HG03354 (cell line): ENCODE data around the gene DUT.
"Not testable (repeated sequence)": the region's sequence is repeated elsewhere in the genome, so short reads cannot be mapped to it uniquely, and the experiment has no call there.

Experiments used
- ATAC-seq: cut with Tn5 transposase; IDR thresholded peaks from one replicate; pipeline ENCODE4 v1.9.1; 2021; ENCODE audit warnings: mild to moderate bottlenecking; ENCODE audit not compliant: unreplicated experiment, poor library complexity, severe bottlenecking

The DUT gene

DNA sequence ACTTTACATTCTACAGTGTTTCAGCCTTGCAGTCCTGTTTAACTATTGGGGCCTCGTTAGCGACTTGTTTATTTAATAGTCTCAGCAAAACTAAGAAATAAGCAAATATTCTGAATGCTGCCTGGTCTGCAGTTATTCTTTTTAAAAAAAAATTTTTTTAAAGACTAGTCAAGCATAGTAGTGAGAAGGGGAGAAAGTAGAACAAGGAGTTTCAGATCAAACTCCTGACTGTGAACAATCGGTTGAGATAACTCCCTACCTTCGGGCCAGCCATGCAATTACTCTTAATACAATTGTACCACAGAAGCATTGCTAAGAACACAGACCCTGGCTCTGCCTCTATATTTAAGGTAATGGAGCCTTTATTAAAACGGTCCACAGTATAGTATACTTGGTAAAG, 5.8 kb upstream of the DUT start:
- ATAC-seq, result no peak

DNA sequence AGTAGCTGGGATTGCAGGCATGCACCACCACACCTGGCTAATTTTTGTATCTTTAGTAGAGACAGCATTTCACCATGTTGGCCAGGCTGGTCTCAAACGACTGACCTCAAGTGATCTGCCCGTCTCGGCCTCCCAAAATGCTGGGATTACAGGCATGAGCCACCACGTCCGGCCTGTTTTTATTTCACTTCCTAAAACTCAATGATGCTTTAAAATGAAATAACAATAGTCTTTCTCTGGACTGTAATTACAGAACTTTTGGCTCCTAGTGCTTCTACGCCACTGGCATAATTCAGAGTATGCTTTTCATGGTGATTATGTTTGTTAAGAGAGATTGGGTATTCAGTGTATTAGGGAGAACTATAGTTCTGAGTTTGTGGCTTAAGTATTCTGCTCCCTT, 5.0 kb upstream of the DUT start:
- not testable (repeated sequence) for ATAC-seq

DNA sequence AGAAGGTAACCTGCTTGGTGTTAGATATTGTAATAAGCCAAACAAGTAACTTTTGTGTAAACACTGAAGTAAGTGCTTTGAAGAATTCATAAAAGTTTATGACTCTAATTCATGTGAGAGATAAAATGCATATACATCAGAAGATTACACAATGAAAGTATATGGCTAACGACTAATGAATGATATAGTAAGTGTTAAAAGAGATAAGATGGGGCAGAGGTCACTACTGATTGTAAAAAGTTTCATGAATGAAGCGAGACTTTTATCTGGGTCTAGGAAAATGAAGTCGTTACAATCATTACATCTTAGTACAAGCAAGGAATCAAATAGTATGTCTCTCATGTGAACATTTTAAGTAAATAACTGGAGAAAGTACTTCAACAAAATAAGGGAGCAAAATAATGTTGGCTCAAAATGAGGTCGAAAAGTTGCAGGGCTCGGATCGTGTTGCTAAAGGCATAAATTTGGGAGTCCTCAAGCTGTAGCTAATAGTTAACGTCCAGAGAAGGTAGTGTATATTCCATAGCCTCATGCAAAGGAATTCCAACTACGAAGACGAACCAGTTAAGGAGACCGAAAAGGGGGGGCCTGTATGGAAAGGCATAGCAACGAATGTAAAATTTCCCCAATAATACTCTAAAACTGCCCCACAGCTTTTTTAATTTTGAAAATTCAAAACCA, 984 bp upstream of the DUT start:
- ATAC-seq, result no peak

DNA sequence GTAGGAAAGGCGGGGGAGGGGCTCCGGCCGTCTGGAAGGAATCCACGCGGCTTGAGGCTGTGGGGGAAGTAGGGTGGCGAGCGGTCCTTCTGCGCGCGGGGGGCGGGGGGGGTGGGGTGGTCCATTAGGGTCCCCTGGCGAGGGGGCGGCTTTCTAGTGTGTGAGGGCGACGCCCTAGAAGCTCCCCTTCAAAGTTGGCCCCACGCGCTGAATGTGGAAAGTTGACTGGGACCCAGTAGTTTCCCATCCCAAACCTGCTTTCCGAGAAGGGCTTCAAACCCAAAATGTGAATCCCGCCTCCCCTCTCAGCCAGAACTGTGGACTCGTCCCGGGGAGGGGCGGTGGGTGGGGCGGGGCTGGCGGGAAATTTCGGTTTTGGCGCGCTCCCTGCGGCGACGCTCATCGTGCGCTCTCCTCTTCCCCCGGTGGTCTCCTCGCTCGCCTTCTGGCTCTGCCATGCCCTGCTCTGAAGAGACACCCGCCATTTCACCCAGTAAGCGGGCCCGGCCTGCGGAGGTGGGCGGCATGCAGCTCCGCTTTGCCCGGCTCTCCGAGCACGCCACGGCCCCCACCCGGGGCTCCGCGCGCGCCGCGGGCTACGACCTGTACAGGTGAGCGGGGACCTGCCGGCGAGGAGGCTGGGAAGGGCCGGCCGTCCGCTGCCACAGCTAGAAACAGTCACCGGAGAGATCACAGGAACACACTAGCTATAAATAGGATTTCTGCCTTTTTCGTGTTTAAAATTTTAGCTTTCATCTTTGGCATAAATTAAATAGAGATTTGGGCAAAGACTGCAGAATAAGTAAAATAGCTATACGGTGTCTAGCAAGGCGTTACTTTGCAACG, 790 bp downstream of the DUT start:
- ATAC-seq, result peak; percentile 62

DNA sequence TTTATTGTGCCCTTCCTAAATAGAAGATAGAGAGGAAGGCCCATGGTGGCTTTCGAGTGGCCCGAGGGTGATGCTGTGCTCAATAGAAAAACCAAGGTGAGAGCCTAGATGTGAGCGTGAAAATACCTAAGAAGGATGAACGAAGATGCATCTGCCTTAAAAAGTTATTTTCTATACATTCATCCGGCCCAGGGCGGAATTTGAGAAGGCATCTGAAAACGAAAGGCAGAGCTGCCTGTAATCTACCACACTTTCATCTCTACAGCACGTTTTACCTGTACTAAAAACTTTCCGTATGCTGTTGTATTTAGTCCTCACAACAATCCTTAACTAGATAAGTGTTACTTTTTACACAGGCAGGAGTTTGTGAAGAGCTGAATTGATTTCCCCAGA, 1.4 kb downstream of the DUT start:
- ATAC-seq, result no peak

- no peak for ATAC-seq
Measured at GRCh38 chr15:48333540-48333939, 2.3 kb downstream of the DUT start.

DNA sequence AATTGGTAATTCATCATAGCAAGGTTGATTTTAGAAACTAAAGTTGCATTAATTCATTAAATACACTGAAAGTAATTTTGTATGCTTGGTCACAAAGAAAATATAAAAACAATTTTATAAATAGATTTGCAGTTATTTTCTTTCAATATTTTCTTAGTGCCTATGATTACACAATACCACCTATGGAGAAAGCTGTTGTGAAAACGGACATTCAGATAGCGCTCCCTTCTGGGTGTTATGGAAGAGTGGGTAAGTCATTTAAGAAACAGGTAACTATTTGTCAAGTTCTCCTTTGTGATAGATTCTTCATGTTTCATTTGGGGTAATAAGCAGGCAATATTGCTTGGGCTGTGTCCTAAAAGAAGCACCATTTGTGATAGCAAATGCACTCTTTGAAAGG, 3.0 kb downstream of the DUT start:
- no peak for ATAC-seq

GRCh38 chr15:48336940-48337339, 5.7 kb downstream of the DUT start:
- no peak for ATAC-seq

- no peak for ATAC-seq
Measured at GRCh38 chr15:48337607-48338006, 6.4 kb downstream of the DUT start.

GRCh38 chr15:48340111-48340510, 8.9 kb downstream of the DUT start:
- no peak for ATAC-seq

DNA sequence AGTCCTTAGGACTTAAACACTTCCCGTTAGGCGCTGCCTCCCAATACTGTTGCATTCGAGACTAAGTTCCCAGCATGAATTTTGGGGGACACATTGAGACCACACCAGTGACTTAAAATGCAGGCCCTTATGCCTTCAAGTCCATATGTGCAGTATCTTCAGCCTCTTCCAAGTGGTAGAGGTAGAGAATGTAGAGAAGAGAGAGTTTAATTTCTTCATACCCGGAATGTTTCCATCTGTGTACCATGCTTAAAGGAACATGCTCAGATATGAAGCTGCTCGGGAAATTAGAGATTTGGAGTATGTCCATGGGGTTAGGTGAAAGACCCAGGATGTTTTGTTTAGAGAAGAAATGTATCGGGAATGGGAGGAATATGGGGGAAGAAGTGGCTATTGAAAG, 12.6 kb downstream of the DUT start:
- ATAC-seq, result no peak

- no peak for ATAC-seq
Measured at GRCh38 chr15:48345516-48345915, 14.3 kb downstream of the DUT start.

DNA sequence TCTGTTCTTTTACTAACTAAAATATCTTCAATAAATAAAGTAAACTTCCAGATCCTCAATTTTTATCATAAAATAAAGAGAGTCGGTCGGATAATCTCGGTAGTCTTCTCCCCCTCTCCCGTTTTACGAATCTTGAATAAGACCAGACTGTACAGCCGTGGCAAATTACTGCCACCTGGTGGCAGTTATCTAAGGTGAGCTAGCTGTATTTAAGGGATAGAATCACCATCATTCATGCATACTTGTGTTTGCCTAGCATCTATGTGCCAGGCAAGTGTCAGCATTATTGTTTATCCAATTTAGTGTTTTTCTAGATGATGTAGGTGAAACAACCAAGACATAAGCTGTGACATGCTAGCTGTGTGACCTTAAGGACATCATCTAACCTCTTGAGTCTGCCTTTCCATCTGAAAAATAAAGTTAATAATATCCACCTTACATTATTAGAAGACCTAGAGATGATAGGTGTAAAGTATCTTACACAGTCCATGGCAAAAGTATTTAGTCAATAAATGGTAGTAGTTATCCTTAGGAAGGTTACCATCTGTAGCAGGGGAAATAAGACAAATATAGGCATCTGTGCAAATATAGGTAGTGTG, 21.3 kb downstream of the DUT start:
- ATAC-seq, result peak; percentile 73

DNA sequence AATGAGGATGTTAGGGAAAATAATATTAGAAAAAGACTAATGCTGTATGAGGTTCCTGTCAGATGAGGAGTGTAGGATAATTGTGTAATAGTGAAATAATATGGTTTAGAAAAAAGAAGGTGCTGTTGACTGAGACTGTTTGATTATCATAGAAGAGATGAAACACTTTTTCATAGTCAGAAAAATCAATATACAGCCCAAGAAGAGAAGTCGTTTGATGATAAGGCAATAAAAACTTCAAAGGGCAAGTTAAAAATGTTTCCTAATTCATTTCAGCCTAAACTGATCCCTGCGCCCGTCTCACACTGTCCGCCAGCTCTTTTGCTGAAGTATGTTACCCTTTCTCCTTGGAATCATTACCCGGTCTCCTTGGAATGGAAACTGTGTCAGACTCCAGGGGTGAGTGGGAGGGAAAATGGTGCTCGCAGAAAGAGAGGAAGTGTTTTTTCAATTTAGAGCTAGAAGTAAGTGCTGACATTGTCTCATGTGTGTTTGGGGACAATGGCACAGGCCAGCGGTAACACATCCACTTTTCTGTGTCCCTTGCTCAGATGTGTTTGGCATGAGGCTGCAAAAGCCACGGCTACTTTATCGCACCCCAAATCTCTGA, 23.6 kb downstream of the DUT start:
- ATAC-seq, result no peak

- peak; percentile 70 for ATAC-seq
Measured at GRCh38 chr15:48355377-48355776, 24.1 kb downstream of the DUT start.

DNA sequence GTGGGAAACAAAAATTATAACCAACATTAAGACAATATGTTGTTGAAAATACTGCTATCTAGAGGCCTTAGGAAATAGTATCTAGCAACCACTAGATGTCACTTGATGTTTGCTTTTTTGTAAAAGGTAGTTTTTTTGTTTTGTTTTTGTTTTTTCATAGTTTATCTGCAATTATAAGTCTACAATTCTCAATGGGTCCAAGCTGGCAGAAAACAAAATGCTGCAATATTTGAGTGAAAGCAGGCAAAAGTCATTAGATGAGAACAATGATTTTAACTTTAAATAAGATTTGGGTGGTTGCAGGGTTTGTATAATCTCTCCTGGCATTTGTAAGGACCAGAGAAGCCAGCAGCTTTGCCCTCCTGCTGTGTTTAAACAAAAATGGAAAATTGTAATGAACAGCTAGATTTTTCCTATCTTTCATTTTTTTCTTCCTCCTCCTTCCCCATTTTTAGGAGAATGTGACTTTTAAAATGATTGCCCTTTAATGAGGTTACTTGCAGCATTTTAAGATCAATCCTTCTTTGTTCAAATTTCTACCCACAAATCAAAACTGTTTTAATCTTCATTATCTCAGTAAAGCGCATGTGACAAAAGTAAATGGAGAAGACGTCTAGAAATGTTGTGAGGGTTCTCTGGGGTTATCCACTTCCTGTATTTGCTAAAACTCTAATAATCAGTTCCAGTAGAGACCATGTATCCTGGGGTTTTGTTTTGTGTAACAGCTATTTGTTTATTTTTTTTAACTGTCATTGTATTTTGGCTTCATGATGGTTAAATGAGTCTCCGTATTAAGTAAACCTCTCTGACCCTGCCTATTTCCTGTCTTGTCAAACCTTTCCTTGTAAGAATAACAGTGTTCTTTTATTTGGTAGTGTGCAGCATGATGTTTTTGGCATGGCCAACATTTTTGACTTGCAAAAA, 27.3 kb downstream of the DUT start:
- peak; percentile 43 for ATAC-seq

DNA sequence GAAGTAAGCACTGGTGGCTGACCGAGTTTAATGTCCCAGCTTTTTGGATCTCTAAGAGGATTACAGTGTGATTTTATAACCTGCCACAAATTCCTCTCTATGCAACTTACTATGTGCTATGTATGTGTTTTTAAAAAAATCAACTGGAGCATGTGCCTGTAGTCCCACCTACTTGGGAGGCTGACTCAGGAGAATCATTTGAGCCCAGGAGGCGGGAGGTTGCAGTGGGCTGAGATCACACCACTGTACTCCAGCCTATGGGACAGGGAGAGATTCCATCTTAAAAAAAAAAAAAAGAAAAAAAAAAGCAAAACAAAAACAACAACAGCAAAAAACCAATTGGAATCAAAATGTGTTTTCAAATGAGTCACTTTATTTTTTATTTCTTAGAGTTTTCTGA, 29.6 kb downstream of the DUT start:
- no peak for ATAC-seq

DNA sequence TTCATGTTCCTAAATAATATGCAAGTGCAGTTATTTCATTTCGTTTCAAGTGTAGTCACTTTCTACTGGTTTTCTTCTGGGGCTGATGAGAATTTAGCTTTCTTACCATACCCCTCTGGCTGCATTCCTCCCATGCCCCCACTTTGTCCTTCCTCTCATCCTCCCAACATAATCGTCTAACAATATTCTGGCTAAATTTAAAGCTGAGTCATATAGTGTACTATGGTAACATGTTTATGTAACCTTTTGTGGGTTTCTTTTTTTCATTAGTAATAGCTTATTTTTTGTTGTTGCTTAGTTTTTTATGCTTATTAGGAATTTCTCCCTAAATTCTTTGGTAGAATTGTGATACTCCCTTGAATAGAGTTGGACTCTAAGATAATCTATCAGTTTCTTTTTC, 30.5 kb downstream of the DUT start:
- no peak for ATAC-seq

- no peak for ATAC-seq
Measured at GRCh38 chr15:48363474-48363873, 32.2 kb downstream of the DUT start.

DNA sequence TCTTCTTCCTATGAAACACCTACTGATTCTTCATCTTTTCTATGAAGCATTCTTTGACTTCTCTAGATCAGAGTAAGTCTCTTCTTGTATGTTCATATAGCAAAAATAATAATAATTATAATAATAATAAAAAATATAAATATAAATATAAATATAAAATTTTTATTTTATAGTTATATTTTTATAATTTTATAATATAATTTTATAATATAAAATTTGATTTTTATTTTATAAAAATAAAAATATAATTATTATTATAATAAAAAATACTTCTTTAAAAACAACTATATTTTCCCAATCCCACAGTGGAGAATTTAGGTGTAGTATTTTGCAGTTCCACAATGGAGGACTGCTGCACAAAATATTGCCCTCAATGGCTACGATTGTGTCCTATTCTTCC, 34.3 kb downstream of the DUT start:
- no peak for ATAC-seq
